ENCODE data around the gene TBC1D13. TPM values are rescaled to one million over a fixed set of nuclear protein-coding genes. Genes with fewer than 3 reads are reported as not detected.
A peak's percentile ranks its signal among the peaks of the same experiment; 100 is the strongest.

TBC1D13 gene
- total and polyA plus RNA-seq, 9 of the 15 experiments (the other 6 are each of a cell fraction or from before 2014, with no cell fraction given): 2.3 to 28.7 (median 11.4) TPM

GRCh38 chr9:128845186-128845931 lies 58.3 kb downstream of the TBC1D13 start (continued):
- TF ChIP-seq FOXA1 (IDR thresholded peaks at IDR 0.05; ENCODE audit: borderline replicate concordance): no peak
- no peak for TF ChIP-seq ZNF584 (CRISPR knock-in tag; IDR thresholded peaks at IDR 0.05; ENCODE audit: low read depth)
- TF ChIP-seq NUFIP1 (IDR thresholded peaks at IDR 0.05; ENCODE audit: partially characterized antibody): no peak
- TF ChIP-seq FOXO4 (CRISPR knock-in tag; IDR thresholded peaks at IDR 0.05): no peak
- no peak for TF ChIP-seq ZNF507 (tag; conservative IDR thresholded peaks at IDR 0.05)
- no peak for TF ChIP-seq HEY1 (CRISPR knock-in tag; IDR thresholded peaks at IDR 0.05; ENCODE audit: borderline replicate concordance)
- TF ChIP-seq CCNT2 (IDR thresholded peaks at IDR 0.05; ENCODE audit: borderline replicate concordance, extremely low read depth, insufficient read length, low read depth, low read length): peak; percentile 28
- TF ChIP-seq NFIX (CRISPR knock-in tag; IDR thresholded peaks at IDR 0.05; ENCODE audit: low read depth): no peak
- TF ChIP-seq ZNF146 (CRISPR knock-in tag; IDR thresholded peaks at IDR 0.05; ENCODE audit: unreplicated experiment): no peak
- no peak for TF ChIP-seq JUN (IDR thresholded peaks at IDR 0.05; ENCODE audit: borderline replicate concordance, low read depth, low read length)
- no peak; the same call in 1 of the 2 replicates for TF ChIP-seq JUN (CRISPR knock-in tag; IDR thresholded peaks at IDR 0.05; ENCODE audit: borderline replicate concordance)
- no peak for TF ChIP-seq STAT5B (CRISPR knock-in tag; IDR thresholded peaks at IDR 0.05)
- peak; percentile 80 for TF ChIP-seq EP300 (IDR thresholded peaks at IDR 0.05; ENCODE audit: low read length)
- no peak for TF ChIP-seq HMG20B (CRISPR knock-in tag; IDR thresholded peaks at IDR 0.05)
- peak; percentile 23; the same call in 1 of the 2 replicates for TF ChIP-seq TOE1 (IDR thresholded peaks at IDR 0.05; ENCODE audit: borderline replicate concordance)
- TF ChIP-seq TOE1 (CRISPR knock-in tag; IDR thresholded peaks at IDR 0.05; ENCODE audit: borderline replicate concordance, low read depth): no peak
- peak; percentile 61; the same call in 1 of the 2 replicates for TF ChIP-seq ZBTB43 (CRISPR knock-in tag; IDR thresholded peaks at IDR 0.05)
- no peak for TF ChIP-seq ZNF764 (CRISPR knock-in tag; IDR thresholded peaks at IDR 0.05; ENCODE audit: low read depth)
- peak; percentile 40; the same call in 1 of the 2 replicates for TF ChIP-seq SP1 (CRISPR knock-in tag; IDR thresholded peaks at IDR 0.05)
- no peak for TF ChIP-seq NKRF (IDR thresholded peaks at IDR 0.05; ENCODE audit: borderline replicate concordance)
- TF ChIP-seq, protein P1, sequence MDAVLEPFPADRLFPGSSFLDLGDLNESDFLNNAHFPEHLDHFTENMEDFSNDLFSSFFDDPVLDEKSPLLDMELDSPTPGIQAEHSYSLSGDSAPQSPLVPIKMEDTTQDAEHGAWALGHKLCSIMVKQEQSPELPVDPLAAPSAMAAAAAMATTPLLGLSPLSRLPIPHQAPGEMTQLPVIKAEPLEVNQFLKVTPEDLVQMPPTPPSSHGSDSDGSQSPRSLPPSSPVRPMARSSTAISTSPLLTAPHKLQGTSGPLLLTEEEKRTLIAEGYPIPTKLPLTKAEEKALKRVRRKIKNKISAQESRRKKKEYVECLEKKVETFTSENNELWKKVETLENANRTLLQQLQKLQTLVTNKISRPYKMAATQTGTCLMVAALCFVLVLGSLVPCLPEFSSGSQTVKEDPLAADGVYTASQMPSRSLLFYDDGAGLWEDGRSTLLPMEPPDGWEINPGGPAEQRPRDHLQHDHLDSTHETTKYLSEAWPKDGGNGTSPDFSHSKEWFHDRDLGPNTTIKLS (IDR thresholded peaks at IDR 0.05; ENCODE audit: borderline replicate concordance, low read depth): no peak
- peak; percentile 55 for TF ChIP-seq KDM5B (IDR thresholded peaks at IDR 0.05; ENCODE audit: insufficient replicate concordance, low read depth, low read length)
